Neural cell (in vitro differentiated cells): Measurements from ENCODE around the gene VAV3. TPM values are rescaled to one million over a fixed set of nuclear protein-coding genes. Genes with fewer than 3 reads are reported as not detected.

Experiments used
- H2AFZ ChIP-seq: fragments of 200-600, 300-800 bp; sonication (generic), shearing (Covaris generic); 2 replicates; pipeline ENCODE4 v1.6.0; 2014; ENCODE audit warnings: low read depth, mild to moderate bottlenecking, antibody characterized with exemption, low read length, moderate library complexity
- H3F3A ChIP-seq: fragments of 200-600 bp; shearing (Covaris generic); 2 replicates; pipeline ENCODE4 v1.6.1; 2016; ENCODE audit warnings: mild to moderate bottlenecking, moderate library complexity, mixed read lengths, antibody characterized with exemption, low read length; ENCODE audit not compliant: insufficient read depth, poor library complexity, severe bottlenecking
- H3K27ac ChIP-seq: fragments of 200-600, 300-800 bp; sonication (generic), shearing (Covaris generic); 2 replicates; pipeline ENCODE4 v1.5.1; 2014; ENCODE audit warnings: mild to moderate bottlenecking, low read length, moderate library complexity
- H3K27me3 ChIP-seq: fragments of 300-800, 200-600 bp; sonication (generic), shearing (Covaris generic); 2 replicates; pipeline ENCODE4 v1.6.0; 2014; ENCODE audit warnings: mild to moderate bottlenecking, low read depth, low read length, moderate library complexity; ENCODE audit not compliant: insufficient read depth
- H3K36me3 ChIP-seq: fragments of 300-800, 200-600 bp; sonication (generic), shearing (Covaris generic); 2 replicates; pipeline ENCODE4 v1.5.1; 2014; ENCODE audit warnings: mild to moderate bottlenecking, antibody characterized with exemption, low read length, moderate library complexity; ENCODE audit not compliant: insufficient read depth
- H3K4me2 ChIP-seq: fragments of 300-800, 200-600 bp; sonication (generic), shearing (Covaris generic); 2 replicates; pipeline ENCODE4 v1.6.0; 2014; ENCODE audit warnings: mild to moderate bottlenecking, low read length
- H3K4me3 ChIP-seq: fragments of 300-800, 200-600 bp; sonication (generic), shearing (Covaris generic); 2 replicates; pipeline ENCODE4 v1.5.1; 2014; ENCODE audit warnings: mild to moderate bottlenecking, low read length, moderate library complexity
- H3K79me2 ChIP-seq: fragments of 200-600 bp; shearing (Covaris generic); replicated peaks from 2 replicates; pipeline ENCODE4 v1.6.0; 2014; ENCODE audit warnings: mild to moderate bottlenecking, low read length, moderate library complexity; ENCODE audit not compliant: insufficient read depth
- H3K9ac ChIP-seq: fragments of 300-800, 200-600 bp; sonication (generic), shearing (Covaris generic); 2 replicates; pipeline ENCODE4 v1.6.1; 2016; ENCODE audit warnings: mild to moderate bottlenecking, low read length, mixed read lengths
- H3K9me2 ChIP-seq: fragments of 200-600 bp; shearing (Covaris generic); 2 replicates; pipeline ENCODE4 v1.6.1; 2016; ENCODE audit warnings: mild to moderate bottlenecking, low read length, mixed read lengths; ENCODE audit not compliant: insufficient read depth
- H3K9me3 ChIP-seq: fragments of 200-600, 300-800 bp; sonication (generic), shearing (Covaris generic); 2 replicates; pipeline ENCODE4 v1.6.1; 2016; ENCODE audit warnings: mild to moderate bottlenecking, mixed run types, low read length, moderate library complexity, mixed read lengths
- H4K20me1 ChIP-seq: fragments of 200-600 bp; shearing (Covaris generic); 2 replicates; pipeline ENCODE4 v1.6.1; 2016; ENCODE audit warnings: mild to moderate bottlenecking, mixed run types; ENCODE audit not compliant: insufficient read depth
- CTCF ChIP-seq: fragments of 450-650 bp; IDR thresholded peaks from 2 replicates; pipeline ENCODE4 v1.5.1; 2014; ENCODE audit warnings: antibody characterized with exemption, mild to moderate bottlenecking, moderate library complexity; ENCODE audit not compliant: poor library complexity, severe bottlenecking
- MXI1 ChIP-seq: fragments of 450-650 bp; conservative IDR thresholded peaks from 2 replicates; pipeline ENCODE4 v1.6.1; 2014; ENCODE audit warnings: antibody characterized with exemption, mild to moderate bottlenecking; ENCODE audit not compliant: poor library complexity, severe bottlenecking
- POLR2AphosphoS5 ChIP-seq: IDR thresholded peaks from 2 replicates; pipeline ENCODE4 v1.6.1; 2012
- RAD21 ChIP-seq: fragments of 450-650 bp; conservative IDR thresholded peaks from 2 replicates; pipeline ENCODE4 v1.6.1; 2014; ENCODE audit warnings: antibody characterized with exemption, mild to moderate bottlenecking, moderate library complexity
- REST ChIP-seq: IDR thresholded peaks from 2 replicates; pipeline ENCODE4 v1.6.1; 2012; ENCODE audit warnings: borderline replicate concordance
- TAF1 ChIP-seq: IDR thresholded peaks from 2 replicates; pipeline ENCODE4 v1.6.1; 2012; ENCODE audit warnings: low read depth
- polyA plus RNA-seq: library from polyadenylated mRNA; depleted of rRNA; stranded (reverse); fragments of >200 nt; gene quantifications from 2 replicates; pipeline ENCODE4 v1.2.3, GENCODE V29; 2014

The VAV3 gene
- polyA plus RNA-seq, 1 donor from 2014 or later, result 7.6 TPM

- no peaks in the 10 kb centered on the region for H3K36me3 ChIP-seq
Measured at GRCh38 chr1:107843989-107844388, 121.0 kb downstream of the VAV3 start.

GRCh38 chr1:107842241-107842640 lies 122.7 kb downstream of the VAV3 start:
- TF ChIP-seq REST, result no peak
- TF ChIP-seq RAD21, result no peak
- no peaks in the 10 kb centered on the region for H4K20me1 ChIP-seq
- H3K9ac ChIP-seq, result no peak overlapping the region
- H3K36me3 ChIP-seq, result no peaks in the 10 kb centered on the region
- H3K4me2 ChIP-seq, result no peak overlapping the region
- H3K79me2 ChIP-seq, result no peaks in the 10 kb centered on the region
- H3K9me3 ChIP-seq, result no peaks in the 10 kb centered on the region
- H2AFZ ChIP-seq, result no peak overlapping the region
- no peaks in the 10 kb centered on the region for H3F3A ChIP-seq
- no peak overlapping the region for H3K27ac ChIP-seq
- no peak overlapping the region for H3K4me3 ChIP-seq
- H3K27me3 ChIP-seq, result no peaks in the 10 kb centered on the region
- H3K9me2 ChIP-seq, result no peaks in the 10 kb centered on the region

More at GRCh38 chr1:107843989-107844388, 121.0 kb downstream of the VAV3 start:
- Histone ChIP-seq H3K4me2 (no peak overlapping the region), H3F3A (no peaks in the 10 kb centered on the region), H3K9me3 (no peaks in the 10 kb centered on the region), H3K79me2 (no peaks in the 10 kb centered on the region), H3K9ac (no peak overlapping the region), H3K4me3 (no peak overlapping the region), H4K20me1 (no peaks in the 10 kb centered on the region), H3K27me3 (no peaks in the 10 kb centered on the region), H2AFZ (no peak overlapping the region), H3K9me2 (no peaks in the 10 kb centered on the region), H3K27ac (no peak overlapping the region)
- TF ChIP-seq MXI1, result no peak
- no peak for TF ChIP-seq TAF1
- TF ChIP-seq REST, result no peak
- TF ChIP-seq RAD21, result no peak
- no peak for TF ChIP-seq POLR2AphosphoS5
- no peak for TF ChIP-seq CTCF
